MM.1S (cell line): ENCODE measurements around the gene MATN1.

ENCODE experiments used
- DNase-seq: peaks from one replicate; pipeline ENCODE4 v3.0.0-alpha.2; 2015
- H2AFZ ChIP-seq: fragments of 300-600 bp; sonication (generic); 2 replicates; pipeline ENCODE4 v1.6.0; 2016; ENCODE audit warnings: antibody characterized with exemption, low read length
- H3F3A ChIP-seq: fragments of 300-600 bp; sonication (generic); 2 replicates; pipeline ENCODE4 v1.6.1; 2016; ENCODE audit warnings: mild to moderate bottlenecking, antibody characterized with exemption, low read length, moderate library complexity, mixed read lengths; ENCODE audit not compliant: insufficient read depth
- H3K27ac ChIP-seq: fragments of 300-600 bp; sonication (generic); 2 replicates; pipeline ENCODE4 v1.5.1; 2016; ENCODE audit warnings: mild to moderate bottlenecking, low read length
- H3K27me3 ChIP-seq: fragments of 300-600 bp; sonication (generic); replicated peaks from 2 replicates; pipeline ENCODE4 v1.6.0; 2016; ENCODE audit warnings: low read length; ENCODE audit not compliant: insufficient read depth
- H3K36me3 ChIP-seq: fragments of 300-600 bp; sonication (generic); replicated peaks from 2 replicates; pipeline ENCODE4 v1.6.1; 2016; ENCODE audit warnings: mild to moderate bottlenecking, low read length, mixed read lengths; ENCODE audit not compliant: insufficient read depth
- H3K4me1 ChIP-seq: fragments of 300-600 bp; sonication (generic); 2 replicates; pipeline ENCODE4 v1.6.1; 2016; ENCODE audit warnings: low read length, mixed read lengths
- H3K4me2 ChIP-seq: fragments of 300-600 bp; sonication (generic); 2 replicates; pipeline ENCODE4 v1.6.0; 2016; ENCODE audit warnings: low read depth, low read length
- H3K4me3 ChIP-seq: fragments of 300-600 bp; sonication (generic); 2 replicates; pipeline ENCODE4 v1.5.1; 2016; ENCODE audit warnings: low read length, mixed read lengths
- H3K79me2 ChIP-seq: fragments of 300-600 bp; sonication (generic); 2 replicates; pipeline ENCODE4 v1.6.1; 2016; ENCODE audit warnings: mixed run types, low read length, mixed read lengths
- H3K9ac ChIP-seq: fragments of 300-600 bp; sonication (generic); 2 replicates; pipeline ENCODE4 v1.6.1; 2016; ENCODE audit warnings: low read length, mixed read lengths
- H3K9me2 ChIP-seq: fragments of 300-600 bp; sonication (generic); replicated peaks from 2 replicates; pipeline ENCODE4 v1.6.1; 2016; ENCODE audit warnings: mild to moderate bottlenecking, low read length, mixed read lengths; ENCODE audit not compliant: insufficient read depth
- H3K9me3 ChIP-seq: fragments of 300-600 bp; sonication (generic); replicated peaks from 2 replicates; pipeline ENCODE4 v1.6.1; 2016; ENCODE audit warnings: mild to moderate bottlenecking, low read length, mixed read lengths; ENCODE audit not compliant: insufficient read depth
- H4K20me1 ChIP-seq: fragments of 300-600 bp; sonication (generic); 2 replicates; pipeline ENCODE4 v1.6.1; 2016; ENCODE audit warnings: mild to moderate bottlenecking, low read length, moderate library complexity, mixed read lengths; ENCODE audit not compliant: insufficient read depth
- EZH2 ChIP-seq: fragments of 300-600 bp; sonication (generic); optimal IDR thresholded peaks from 2 replicates; pipeline ENCODE3; 2017; ENCODE audit warnings: low read depth, mild to moderate bottlenecking, antibody characterized with exemption, low read length, mixed read lengths
- EZH2phosphoT487 ChIP-seq: fragments of 300-600 bp; sonication (generic); IDR thresholded peaks from 2 replicates; pipeline ENCODE4 v1.6.1; 2018; ENCODE audit warnings: antibody characterized with exemption, low read length
- TF ChIP-seq, protein P1 (sequence below): fragments of 300-600 bp; sonication (generic); IDR thresholded peaks from 2 replicates; pipeline ENCODE4 v1.5.1; 2016; ENCODE audit warnings: antibody characterized with exemption, low read length, mixed read lengths

MATN1 gene

DNA sequence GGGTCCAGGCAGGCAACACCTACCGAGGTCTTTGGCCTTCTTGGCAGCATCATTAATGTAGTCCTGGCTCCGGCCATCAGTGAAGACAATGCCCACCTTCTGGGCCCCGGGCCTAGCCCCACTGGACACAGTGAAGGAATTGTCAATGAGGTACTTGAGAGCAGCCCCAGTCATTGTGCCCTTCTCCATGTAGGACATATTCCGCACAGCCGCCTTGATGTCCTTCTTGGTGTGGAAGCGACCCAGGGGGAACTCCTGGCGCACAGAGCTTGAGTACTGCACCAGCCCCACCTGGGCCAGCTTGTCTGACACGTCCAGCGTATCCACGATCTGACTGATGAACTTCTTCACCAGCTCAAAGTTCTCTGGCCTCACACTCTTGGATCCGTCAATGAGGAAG lies 7.5 kb downstream of the MATN1 start:
- Histone ChIP-seq H3K4me2 (no peak overlapping the region), H2AFZ (no peak overlapping the region), H3K9me3 (no peaks in the 10 kb centered on the region), H3F3A (no peaks in the 10 kb centered on the region), H3K27me3 (peaks cover 29% of the 10 kb centered on the region), H3K9ac (no peak overlapping the region), H3K4me1 (peaks cover 7% of the 10 kb centered on the region), H3K36me3 (no peaks in the 10 kb centered on the region), H3K79me2 (no peaks in the 10 kb centered on the region), H3K9me2 (no peaks in the 10 kb centered on the region), H4K20me1 (no peaks in the 10 kb centered on the region), H3K27ac (no peak overlapping the region), H3K4me3 (no peak overlapping the region)
- TF ChIP-seq EZH2 (no peak), EZH2phosphoT487 (no peak)
- TF ChIP-seq, protein P1, sequence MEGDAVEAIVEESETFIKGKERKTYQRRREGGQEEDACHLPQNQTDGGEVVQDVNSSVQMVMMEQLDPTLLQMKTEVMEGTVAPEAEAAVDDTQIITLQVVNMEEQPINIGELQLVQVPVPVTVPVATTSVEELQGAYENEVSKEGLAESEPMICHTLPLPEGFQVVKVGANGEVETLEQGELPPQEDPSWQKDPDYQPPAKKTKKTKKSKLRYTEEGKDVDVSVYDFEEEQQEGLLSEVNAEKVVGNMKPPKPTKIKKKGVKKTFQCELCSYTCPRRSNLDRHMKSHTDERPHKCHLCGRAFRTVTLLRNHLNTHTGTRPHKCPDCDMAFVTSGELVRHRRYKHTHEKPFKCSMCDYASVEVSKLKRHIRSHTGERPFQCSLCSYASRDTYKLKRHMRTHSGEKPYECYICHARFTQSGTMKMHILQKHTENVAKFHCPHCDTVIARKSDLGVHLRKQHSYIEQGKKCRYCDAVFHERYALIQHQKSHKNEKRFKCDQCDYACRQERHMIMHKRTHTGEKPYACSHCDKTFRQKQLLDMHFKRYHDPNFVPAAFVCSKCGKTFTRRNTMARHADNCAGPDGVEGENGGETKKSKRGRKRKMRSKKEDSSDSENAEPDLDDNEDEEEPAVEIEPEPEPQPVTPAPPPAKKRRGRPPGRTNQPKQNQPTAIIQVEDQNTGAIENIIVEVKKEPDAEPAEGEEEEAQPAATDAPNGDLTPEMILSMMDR, result no peak
- DNase-seq, result no peak

- H4K20me1 ChIP-seq, result no peaks in the 10 kb centered on the region
- H3K36me3 ChIP-seq, result no peaks in the 10 kb centered on the region
- H3F3A ChIP-seq, result no peaks in the 10 kb centered on the region
- H3K27me3 ChIP-seq, result peaks cover 36% of the 10 kb centered on the region
- no peak for DNase-seq
- no peaks in the 10 kb centered on the region for H3K9me2 ChIP-seq
- H3K9ac ChIP-seq, result no peak overlapping the region
- no peak overlapping the region for H2AFZ ChIP-seq
- no peaks in the 10 kb centered on the region for H3K9me3 ChIP-seq
- no peak overlapping the region for H3K27ac ChIP-seq
- TF ChIP-seq EZH2phosphoT487, result no peak
- TF ChIP-seq, protein P1, result peak; percentile 61
- H3K4me3 ChIP-seq, result no peak overlapping the region
- H3K4me2 ChIP-seq, result no peak overlapping the region
- peaks cover 7% of the 10 kb centered on the region for H3K4me1 ChIP-seq
- H3K79me2 ChIP-seq, result no peaks in the 10 kb centered on the region
Observed at GRCh38 chr1:30715216-30715615, 8.2 kb downstream of the MATN1 start.

GRCh38 chr1:30714536-30715090 lies 8.8 kb downstream of the MATN1 start:
- no peaks in the 10 kb centered on the region for H3K79me2 ChIP-seq
- no peaks in the 10 kb centered on the region for H4K20me1 ChIP-seq
- peaks cover 42% of the 10 kb centered on the region for H3K27me3 ChIP-seq
- H3K4me3 ChIP-seq, result no peak overlapping the region
- H2AFZ ChIP-seq, result no peak overlapping the region
- TF ChIP-seq, protein P1, result no peak
- TF ChIP-seq EZH2phosphoT487 (no peak), EZH2 (no peak)
- DNase-seq, result no peak
- no peaks in the 10 kb centered on the region for H3K9me3 ChIP-seq
- H3K9me2 ChIP-seq, result no peaks in the 10 kb centered on the region
- H3F3A ChIP-seq, result no peaks in the 10 kb centered on the region
- H3K4me1 ChIP-seq, result peaks cover 4% of the 10 kb centered on the region
- no peaks in the 10 kb centered on the region for H3K36me3 ChIP-seq
- no peak overlapping the region for H3K9ac ChIP-seq
- no peak overlapping the region for H3K4me2 ChIP-seq
- no peak overlapping the region for H3K27ac ChIP-seq
